Stimulated activated CD4-positive, alpha-beta T cell treated with anti-CD3 and anti-CD28 coated beads, TNF-alpha, amount 100 ng/mL, for 1 hour (primary cell): ENCODE data around the gene PHOSPHO1.

Experiments used
- DNase-seq, 3 donors: peaks; one replicate each; pipeline ENCODE4 v3.0.0-alpha.2; 2020; ENCODE audit warnings: low read depth in 3 of 3, low spot score in 1 of 3

The PHOSPHO1 gene

DNA sequence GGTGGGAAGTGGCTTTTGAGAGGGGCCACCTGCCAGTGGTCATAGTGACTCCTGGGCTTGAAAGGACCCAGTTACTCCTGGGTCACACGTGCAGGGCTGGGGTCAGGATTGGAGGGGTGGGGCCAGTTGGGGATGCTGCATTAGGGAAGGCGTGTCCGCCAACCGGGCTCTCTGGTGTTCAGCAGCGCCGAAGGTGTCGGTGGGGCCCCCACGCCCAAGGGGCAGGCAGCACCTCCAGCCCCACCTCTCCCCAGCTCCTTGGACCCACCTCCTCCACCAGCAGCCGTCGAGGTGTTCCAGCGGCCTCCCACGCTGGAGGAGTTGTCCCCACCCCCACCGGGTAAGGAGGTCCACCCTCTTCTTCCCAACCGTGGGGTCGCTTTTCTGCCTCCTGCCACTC is 10.6 kb downstream of the PHOSPHO1 start:
- no peak for DNase-seq

GRCh38 chr17:49218941-49219913 is 11.4 kb downstream of the PHOSPHO1 start:
- no peak for DNase-seq

- DNase-seq: peak in 1 of 3 donors; percentile 32
Observed at GRCh38 chr17:49217651-49218413, 12.8 kb downstream of the PHOSPHO1 start.

- DNase-seq: no peak
Observed at GRCh38 chr17:49216953-49217650, 13.5 kb downstream of the PHOSPHO1 start.

DNA sequence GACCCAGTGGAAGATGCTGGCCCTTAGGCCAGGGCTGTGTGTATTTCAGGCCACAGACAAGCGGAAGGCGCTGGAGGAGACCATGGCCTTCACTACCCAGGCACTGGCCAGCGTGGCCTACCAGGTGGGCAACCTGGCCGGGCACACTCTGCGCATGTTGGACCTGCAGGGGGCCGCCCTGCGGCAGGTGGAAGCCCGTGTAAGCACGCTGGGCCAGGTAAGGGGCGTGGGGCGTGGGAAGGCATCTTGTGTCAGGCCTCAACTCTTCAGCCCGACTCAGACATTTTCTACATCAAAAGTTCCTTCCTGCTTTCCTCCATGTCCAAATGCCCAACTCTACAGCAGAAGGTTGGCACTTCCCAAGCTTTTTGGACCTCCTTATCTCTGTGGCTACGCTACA is 14.1 kb downstream of the PHOSPHO1 start:
- DNase-seq: no peak

GRCh38 chr17:49214676-49215360 is 15.8 kb downstream of the PHOSPHO1 start:
- no peak for DNase-seq

DNA sequence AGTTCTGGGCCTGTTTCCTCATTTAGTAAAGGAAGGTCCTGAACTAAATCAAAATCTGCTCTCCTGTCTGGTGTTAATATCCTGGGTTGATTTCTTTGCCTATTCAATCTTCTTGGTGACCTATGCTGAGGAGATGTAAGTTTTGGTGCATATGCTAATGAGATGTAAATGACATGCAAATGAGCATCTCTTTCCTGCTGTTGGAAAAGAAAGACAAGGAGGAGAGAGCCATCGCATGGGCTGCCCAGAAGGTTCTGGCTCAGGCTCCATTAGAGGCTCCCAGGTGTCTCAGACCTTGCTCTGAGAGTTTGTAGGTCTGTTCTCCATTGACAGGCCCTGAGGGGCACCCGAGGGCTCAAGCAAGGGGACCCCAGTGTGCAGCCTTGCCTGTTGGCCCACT is 16.7 kb downstream of the PHOSPHO1 start:
- no peak for DNase-seq

DNA sequence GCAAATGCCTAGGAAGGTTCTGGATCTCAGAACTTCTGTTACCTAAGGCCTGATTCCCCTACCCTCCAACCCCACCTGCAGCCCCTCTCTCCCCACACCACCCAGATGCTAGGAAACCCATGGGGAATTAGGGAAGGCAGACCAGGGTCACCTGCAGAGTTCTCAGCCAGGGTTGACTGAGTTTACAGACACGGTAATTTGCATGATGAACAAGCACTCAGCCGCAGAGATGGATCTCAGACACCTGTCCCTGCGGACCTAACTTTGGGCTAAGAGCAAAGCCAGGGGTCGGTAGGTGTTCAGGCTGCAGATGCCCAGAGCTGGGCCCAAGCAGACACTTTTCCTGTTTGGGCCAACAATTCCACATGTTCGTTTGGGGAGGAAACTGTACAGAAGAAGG is 17.2 kb downstream of the PHOSPHO1 start:
- no peak for DNase-seq

DNA sequence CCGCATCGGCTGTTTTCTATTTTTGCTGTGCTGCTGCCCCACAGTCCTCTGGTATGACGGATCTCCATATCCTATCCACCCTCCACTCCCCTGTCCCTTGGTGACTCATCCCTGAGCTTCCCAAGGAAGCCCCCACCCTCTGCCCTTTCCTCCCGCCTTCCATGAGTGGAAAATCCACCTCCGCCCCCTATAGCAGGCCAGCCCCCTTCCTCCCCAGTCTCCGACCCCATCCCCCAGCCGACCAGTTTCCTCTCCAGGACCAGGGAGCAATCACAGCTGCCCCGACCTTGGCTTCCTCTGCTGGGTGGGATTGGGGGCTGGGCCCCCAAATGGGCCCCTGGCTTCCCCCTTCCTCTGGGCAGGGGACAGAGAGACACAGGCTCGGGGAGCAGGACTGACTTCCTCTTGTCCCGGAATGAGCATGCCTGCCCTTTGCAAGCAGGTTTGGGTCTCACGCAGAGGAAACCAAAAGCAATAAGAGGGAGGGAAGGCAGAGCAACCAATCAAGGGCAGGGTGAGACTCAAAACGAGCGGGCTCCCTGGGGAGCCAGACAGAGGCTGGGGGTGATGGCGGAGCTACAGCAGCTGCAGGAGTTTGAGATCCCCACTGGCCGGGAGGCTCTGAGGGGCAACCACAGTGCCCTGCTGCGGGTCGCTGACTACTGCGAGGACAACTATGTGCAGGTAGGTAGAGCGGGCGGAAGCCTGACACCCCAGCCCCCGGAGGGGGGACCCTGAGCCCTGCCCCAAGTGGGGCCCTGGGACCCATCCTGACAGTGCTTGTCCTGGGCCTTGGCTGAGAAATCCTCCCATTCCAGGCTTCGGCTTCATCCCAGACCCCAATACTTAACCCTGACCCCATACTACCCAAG is 20.2 kb downstream of the PHOSPHO1 start, which contains the start of the genes ABI3 and GNGT2:
Gene ABI3, plus strand, starts transcription at position 550 of the 872 bp plus-strand sequence. Its CDS starts 18 bp downstream, at position 568.
Gene GNGT2, minus strand, starts transcription at position 417 of the 872 bp plus-strand sequence. CDS start 3,152 bp downstream, outside the sequence.
- DNase-seq: no peak

DNA sequence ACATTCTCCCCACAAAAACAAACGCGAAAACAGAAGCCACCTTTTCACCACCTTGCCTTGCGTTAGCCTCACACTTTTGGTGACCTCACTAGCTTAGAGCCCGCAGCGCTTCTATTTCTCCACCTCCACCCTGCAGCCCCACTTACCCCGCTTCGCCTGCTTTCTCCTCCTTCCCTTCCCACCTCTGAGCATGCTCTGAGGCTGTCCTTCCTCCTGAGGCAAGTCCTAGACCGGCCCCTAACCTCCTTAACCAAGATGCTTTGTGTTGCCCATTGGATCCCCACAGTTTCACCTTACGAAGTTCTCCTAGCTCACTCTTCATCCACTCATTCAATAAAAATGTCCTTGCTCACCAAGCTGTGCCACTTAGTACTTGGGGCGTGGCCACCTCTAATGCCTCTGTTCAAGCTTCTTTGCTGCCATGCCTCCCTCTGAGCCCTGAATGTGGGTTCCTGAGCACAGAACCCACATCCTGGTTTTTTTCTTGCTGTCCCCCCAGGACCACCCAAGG is 21.5 kb downstream of the PHOSPHO1 start:
- DNase-seq: no peak

- DNase-seq: no peak
Observed at GRCh38 chr17:49204516-49204915, 26.1 kb downstream of the PHOSPHO1 start.

GRCh38 chr17:49203796-49204195 is 26.8 kb downstream of the PHOSPHO1 start:
- no peak for DNase-seq

DNA sequence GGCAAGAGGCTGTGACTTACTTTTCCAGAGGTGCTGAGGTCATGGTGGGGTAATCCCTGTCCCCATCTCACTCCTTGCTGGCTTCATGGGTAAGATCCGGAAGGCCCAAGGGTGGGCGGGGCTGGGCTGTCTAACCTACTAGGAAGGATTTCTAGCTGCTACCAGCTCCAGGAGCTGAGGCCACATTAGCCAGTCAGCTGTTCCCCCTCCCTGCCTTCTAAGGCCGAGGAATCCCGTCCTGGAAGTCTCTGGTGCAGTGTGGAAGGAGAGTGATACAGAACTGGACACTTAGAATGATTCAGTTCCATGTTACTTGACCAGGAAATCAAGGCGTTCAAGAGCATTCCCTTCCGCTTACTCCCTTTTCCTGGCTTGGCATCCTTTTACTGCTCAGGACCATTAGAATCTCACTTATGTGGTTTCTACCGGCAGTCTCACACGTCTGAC is 29.1 kb downstream of the PHOSPHO1 start:
- DNase-seq: no peak

- no peak for DNase-seq
Observed at GRCh38 chr17:49200423-49201083, 30.0 kb downstream of the PHOSPHO1 start.

- DNase-seq: no peak
Observed at GRCh38 chr17:49198211-49198610, 32.4 kb downstream of the PHOSPHO1 start.

- DNase-seq: no peak
Observed at GRCh38 chr17:49197346-49197998, 33.1 kb downstream of the PHOSPHO1 start.

- no peak for DNase-seq
Observed at GRCh38 chr17:49196520-49196919, 34.1 kb downstream of the PHOSPHO1 start.

DNA sequence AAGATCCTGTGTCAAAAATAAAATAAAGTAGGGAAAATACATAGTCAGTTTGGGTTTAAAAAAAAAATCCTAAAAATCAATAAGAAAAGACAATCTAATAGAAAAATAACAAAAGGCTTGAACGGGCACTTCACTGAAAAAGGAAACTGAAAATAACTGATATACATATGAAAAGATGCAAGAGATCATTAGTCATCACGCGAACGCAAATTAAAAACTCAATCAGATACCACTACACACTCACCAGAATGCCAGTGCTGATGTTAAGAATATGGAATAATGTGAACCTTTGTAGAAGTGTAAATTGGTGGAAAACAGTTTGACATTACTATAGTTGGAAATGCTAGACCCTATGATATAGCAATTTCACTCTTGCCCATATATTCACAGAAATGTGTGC is 34.8 kb downstream of the PHOSPHO1 start:
- no peak for DNase-seq
